ENCODE measurements around the gene SKP1.

The SKP1 gene

DNA sequence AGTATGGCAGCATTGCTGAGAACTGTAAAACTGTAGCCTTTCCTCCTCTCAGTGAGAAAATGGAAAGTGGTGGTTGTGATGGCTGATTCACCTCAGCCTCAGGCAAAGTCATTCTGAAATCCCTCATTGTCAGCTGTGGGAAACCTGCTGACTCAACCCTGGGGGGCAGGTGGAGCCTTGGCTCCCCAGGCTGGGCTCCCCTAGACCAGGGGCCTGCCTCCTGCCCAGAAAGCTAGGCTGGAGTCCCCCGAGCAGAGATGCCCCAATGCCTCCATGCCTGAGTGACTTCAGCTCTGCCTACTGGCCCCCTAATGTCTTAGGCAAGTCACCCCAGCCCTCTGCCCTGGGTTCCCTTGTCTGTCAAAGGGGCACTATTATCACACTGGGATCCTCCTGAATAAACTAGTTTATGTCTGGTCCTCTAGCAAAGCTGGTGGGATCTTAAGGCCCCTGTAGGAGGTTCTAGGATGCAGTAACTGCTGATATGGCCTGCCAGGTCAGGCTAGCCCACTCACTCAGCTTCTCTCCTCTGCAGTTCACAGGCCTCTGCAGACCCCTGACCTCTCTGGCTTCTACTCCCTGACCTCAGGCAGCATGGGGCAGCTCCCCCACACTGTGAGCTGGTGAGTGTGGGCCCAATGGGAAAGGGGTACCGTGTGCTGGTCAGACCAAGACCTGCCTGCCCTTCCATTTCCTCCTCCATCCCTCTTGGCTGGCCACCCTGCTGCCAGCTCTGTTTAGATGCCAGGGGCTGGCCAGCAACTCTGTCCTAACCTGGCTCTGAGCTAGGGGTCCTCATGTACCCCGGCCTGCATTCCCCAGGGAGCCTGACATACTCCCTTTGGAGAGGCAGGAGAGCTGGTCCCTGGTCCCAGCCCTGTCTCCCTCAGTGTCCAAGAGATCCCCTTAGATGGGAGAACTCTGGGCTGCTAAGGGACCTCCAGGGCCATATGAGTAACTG is 38.1 kb downstream of the SKP1 start:
- DNase-seq (ENCODE audit: low read depth): no peak
- in situ Hi-C loops (cut with HindIII; ENCODE audit: low sequenced_read_pairs): no loop called here
- TF ChIP-seq, protein P1, sequence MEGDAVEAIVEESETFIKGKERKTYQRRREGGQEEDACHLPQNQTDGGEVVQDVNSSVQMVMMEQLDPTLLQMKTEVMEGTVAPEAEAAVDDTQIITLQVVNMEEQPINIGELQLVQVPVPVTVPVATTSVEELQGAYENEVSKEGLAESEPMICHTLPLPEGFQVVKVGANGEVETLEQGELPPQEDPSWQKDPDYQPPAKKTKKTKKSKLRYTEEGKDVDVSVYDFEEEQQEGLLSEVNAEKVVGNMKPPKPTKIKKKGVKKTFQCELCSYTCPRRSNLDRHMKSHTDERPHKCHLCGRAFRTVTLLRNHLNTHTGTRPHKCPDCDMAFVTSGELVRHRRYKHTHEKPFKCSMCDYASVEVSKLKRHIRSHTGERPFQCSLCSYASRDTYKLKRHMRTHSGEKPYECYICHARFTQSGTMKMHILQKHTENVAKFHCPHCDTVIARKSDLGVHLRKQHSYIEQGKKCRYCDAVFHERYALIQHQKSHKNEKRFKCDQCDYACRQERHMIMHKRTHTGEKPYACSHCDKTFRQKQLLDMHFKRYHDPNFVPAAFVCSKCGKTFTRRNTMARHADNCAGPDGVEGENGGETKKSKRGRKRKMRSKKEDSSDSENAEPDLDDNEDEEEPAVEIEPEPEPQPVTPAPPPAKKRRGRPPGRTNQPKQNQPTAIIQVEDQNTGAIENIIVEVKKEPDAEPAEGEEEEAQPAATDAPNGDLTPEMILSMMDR (IDR thresholded peaks at IDR 0.05; ENCODE audit: low read depth, low read length, missing control alignments): no peak

DNA sequence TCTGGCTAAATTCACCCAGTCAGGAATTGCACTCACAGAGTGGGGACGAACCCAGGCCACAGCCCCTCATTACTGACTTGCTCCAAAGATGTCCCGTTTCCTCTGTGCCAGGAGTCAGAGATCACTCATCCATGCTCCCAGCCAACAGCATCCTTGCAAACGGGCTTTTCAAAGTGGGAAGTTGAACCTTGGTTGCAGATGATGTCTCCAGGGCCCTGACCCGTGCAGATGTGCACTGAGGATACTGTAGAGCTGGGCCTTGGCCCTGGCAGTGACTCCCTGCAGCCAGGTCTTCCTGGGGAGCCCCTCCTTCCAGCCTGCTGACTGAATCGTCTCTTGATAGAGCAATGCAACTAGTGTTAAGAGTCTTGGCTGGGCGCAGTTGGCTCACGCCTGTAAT is 40.0 kb downstream of the SKP1 start:
- in situ Hi-C loops (cut with HindIII; ENCODE audit: low sequenced_read_pairs): no loop called here
- no peak overlapping the region for H3K4me3 ChIP-seq (ENCODE audit: low read depth, low read length)
- DNase-seq (ENCODE audit: low read depth): no peak

More for the DNA sequence above, 38.1 kb downstream of the SKP1 start:
- H3K4me3 ChIP-seq (ENCODE audit: low read depth, low read length): no peak overlapping the region

DNA sequence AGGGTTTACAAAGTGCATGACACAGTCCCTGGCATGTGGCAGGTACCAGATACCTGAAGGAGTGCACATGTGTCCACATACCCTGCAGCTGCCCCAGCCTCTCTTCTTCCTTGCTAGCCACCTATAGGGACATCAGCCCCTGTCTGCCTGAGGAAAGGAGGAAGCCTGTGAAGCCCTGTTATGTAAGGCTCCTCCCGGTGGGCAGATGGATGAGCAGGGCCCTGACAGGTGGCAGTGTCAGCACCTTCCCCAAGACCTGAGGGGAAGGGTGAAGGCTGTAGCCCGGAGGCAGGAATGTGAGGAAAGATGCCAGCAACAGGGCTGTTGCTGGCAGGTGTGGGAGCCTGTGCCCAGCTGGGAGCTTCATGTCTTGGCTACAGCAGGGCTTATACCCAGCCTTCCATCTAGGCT is 40.5 kb downstream of the SKP1 start:
- no peak overlapping the region for H3K4me3 ChIP-seq (ENCODE audit: low read depth, low read length)
- DNase-seq (ENCODE audit: low read depth): no peak
- TF ChIP-seq, protein P1 (IDR thresholded peaks at IDR 0.05; ENCODE audit: low read depth, low read length, missing control alignments): no peak
- in situ Hi-C loops (cut with HindIII; ENCODE audit: low sequenced_read_pairs): no loop called here

More for the DNA sequence above, 40.0 kb downstream of the SKP1 start:
- TF ChIP-seq, protein P1 (IDR thresholded peaks at IDR 0.05; ENCODE audit: low read depth, low read length, missing control alignments): no peak

DNA sequence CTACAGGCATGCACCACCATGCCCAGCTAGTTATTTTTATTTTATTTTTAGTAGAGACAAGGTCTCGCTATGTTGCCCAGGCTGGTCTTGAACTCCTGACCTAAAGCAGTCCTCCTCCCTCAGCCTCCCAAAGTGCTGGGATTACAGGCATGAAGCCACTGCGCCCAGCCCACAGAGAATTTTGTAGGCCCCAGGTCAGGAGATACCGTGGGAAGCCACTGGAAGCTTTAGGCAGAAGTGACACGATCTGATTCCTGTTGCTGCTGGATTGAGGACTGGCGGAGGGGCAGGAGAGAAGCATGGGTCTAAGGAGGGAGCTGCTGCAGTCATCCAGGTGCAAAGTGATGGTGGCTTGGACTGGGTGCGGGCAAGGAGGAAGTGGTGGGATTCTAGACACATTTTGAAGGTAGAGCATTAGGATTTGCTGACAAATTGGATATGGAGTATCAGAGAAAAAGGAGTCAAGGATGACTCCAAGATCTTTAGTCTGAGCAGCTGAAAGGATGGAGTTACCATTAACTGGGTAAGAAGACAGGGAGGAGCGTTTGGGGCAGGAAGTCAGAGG is 41.6 kb downstream of the SKP1 start:
- TF ChIP-seq, protein P1 (IDR thresholded peaks at IDR 0.05; ENCODE audit: low read depth, low read length, missing control alignments): no peak
- in situ Hi-C loops (cut with HindIII; ENCODE audit: low sequenced_read_pairs): no loop called here
- H3K4me3 ChIP-seq (ENCODE audit: low read depth, low read length): no peak overlapping the region
- no peak for DNase-seq (ENCODE audit: low read depth)

DNA sequence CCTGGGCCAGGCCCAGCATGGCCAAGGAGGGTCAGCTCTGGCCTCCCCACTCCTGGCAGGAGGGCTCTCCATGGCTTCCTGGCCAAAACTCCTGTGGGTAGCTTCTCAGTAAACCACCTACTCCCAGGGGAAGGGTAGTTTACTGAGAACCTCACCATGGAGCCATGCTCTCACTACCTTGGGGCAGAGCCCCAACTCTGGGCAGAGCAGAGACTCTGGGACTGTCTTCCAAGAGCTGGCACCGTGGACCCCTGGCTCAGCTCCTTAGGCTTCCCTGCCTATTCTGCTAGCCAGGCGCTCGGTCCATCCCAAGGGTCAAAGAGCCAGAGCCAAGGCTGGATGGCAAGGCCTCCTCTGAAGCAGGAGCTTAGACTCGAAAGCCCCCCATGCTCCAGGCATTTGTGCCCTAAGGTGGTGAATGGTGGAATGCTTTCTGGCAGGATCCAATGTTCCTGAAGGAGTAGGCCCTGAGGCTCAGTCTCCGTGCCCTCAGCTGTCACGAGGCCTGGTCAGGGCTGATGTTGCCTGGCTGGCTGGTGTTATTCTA is 42.7 kb downstream of the SKP1 start:
- no peak for DNase-seq (ENCODE audit: low read depth)
- TF ChIP-seq, protein P1 (IDR thresholded peaks at IDR 0.05; ENCODE audit: low read depth, low read length, missing control alignments): no peak
- no peak overlapping the region for H3K4me3 ChIP-seq (ENCODE audit: low read depth, low read length)
- in situ Hi-C loops (cut with HindIII; ENCODE audit: low sequenced_read_pairs): no loop called here

DNA sequence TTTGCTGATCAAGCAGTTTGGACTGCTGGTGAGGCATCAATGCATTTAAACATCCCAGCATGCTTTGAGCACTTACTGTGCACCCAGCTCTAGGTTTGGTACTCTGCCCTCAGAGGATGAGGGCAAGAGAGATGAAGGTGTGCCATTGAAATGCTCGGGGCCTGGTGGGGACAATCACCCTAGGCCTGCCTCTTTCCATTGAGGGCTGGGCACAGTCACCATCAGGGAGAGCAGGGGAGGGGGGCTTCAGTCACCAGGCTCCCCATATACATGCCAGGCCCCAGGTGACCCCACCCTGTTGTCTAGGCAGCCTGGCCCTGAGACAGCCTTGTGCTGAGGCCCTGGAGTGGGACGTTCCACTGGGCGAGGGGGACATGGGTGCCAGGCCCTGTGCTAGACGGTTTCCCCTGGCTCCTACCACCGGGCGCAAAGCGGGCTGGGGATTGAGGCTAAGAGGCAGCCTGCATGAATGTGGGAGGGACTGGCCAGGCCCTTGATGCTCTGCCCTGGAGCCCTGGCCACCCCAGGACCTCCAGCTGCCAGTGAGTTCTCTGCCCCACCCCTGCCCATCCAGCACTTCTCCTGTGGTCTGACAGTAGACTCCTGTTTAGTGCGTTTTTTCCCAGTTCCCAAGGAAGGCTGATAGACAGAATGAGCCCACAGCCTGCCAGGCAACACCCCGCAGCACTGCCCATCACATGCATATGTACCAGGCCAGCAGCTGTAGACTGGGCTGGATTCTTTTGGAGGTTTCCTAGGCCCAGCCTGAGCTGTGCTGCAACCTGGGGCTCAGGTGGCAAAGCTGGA is 43.4 kb downstream of the SKP1 start:
- no peak for DNase-seq (ENCODE audit: low read depth)
- in situ Hi-C loops (cut with HindIII; ENCODE audit: low sequenced_read_pairs): no loop called here
- H3K4me3 ChIP-seq (ENCODE audit: low read depth, low read length): no peak overlapping the region
- TF ChIP-seq, protein P1 (IDR thresholded peaks at IDR 0.05; ENCODE audit: low read depth, low read length, missing control alignments): no peak

Data from astrocyte of the cerebellum (primary cell).